Nephron progenitor cell (in vitro differentiated cells): Measurements from ENCODE around the gene CSNK1D.

ENCODE experiments used
- DNase-seq: peaks from one replicate; pipeline ENCODE4 v3.0.0; 2021
- H3K27ac Mint-ChIP-seq: 2 replicates; pipeline ENCODE4 v1.8.0; 2021; ENCODE audit warnings: mild to moderate bottlenecking, moderate library complexity, mixed read lengths
- H3K27me3 Mint-ChIP-seq: 2 replicates; pipeline ENCODE4 v1.8.0; 2021; ENCODE audit warnings: mild to moderate bottlenecking, low read depth, mixed read lengths; ENCODE audit not compliant: poor library complexity
- H3K36me3 Mint-ChIP-seq: 2 replicates; pipeline ENCODE4 v1.8.0; 2021; ENCODE audit warnings: low read depth, mixed read lengths
- H3K4me1 Mint-ChIP-seq: 2 replicates; pipeline ENCODE4 v1.8.0; 2021; ENCODE audit warnings: mixed read lengths
- H3K4me3 Mint-ChIP-seq: 2 replicates; pipeline ENCODE4 v1.8.0; 2021; ENCODE audit warnings: mild to moderate bottlenecking, moderate library complexity, mixed read lengths
- H3K9me3 Mint-ChIP-seq: 2 replicates; pipeline ENCODE4 v1.8.0; 2021; ENCODE audit warnings: mild to moderate bottlenecking, moderate library complexity, mixed read lengths
- TF ChIP-seq, protein P1 (sequence below): fragments of 200-600 bp; sonication (generic); IDR thresholded peaks from 2 replicates; pipeline ENCODE4 v1.5.0; 2021; ENCODE audit warnings: antibody characterized with exemption

CSNK1D gene

DNA sequence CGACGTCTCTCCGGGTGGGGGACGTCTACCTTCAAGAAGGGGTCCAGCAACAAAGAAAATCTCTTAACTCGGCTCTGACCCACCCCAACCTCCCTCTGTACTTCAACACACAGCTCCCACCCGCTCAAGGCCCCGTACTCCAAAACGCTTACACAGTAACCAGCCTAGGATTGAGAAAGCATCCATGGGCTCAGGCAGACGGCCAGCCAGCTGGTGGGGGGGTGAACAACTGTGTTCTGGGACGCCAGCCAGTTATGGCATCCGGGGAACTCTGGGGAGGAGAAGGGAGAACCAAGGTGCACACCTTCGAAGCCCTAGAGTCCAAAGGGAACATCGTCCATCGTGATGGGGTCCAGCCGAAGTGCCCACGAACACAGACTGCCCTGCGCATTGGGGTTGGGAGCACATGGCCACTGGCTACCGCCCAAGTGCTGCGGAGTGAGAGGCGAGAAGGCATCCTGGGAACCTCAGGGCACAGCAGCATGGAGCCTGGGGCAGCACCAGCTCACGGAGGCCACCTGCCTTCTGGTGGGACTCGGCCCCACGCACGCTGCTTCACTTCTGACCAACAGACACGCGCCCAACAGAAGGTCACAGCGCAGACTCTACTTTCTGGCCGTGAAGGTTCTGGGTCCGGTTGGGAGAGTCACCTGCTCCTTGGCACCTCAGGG lies 30.4 kb downstream of the CSNK1D start:
- DNase-seq, result no peak
- H3K9me3 Mint-ChIP-seq, result no peaks in the 10 kb centered on the region
- peaks cover 61% of the 10 kb centered on the region for H3K4me1 Mint-ChIP-seq
- H3K4me3 Mint-ChIP-seq, result no peak overlapping the region
- peaks cover 50% of the 10 kb centered on the region for H3K36me3 Mint-ChIP-seq
- H3K27me3 Mint-ChIP-seq, result no peaks in the 10 kb centered on the region
- peak overlapping the region; percentile 76 for H3K27ac Mint-ChIP-seq
- TF ChIP-seq, protein P1, sequence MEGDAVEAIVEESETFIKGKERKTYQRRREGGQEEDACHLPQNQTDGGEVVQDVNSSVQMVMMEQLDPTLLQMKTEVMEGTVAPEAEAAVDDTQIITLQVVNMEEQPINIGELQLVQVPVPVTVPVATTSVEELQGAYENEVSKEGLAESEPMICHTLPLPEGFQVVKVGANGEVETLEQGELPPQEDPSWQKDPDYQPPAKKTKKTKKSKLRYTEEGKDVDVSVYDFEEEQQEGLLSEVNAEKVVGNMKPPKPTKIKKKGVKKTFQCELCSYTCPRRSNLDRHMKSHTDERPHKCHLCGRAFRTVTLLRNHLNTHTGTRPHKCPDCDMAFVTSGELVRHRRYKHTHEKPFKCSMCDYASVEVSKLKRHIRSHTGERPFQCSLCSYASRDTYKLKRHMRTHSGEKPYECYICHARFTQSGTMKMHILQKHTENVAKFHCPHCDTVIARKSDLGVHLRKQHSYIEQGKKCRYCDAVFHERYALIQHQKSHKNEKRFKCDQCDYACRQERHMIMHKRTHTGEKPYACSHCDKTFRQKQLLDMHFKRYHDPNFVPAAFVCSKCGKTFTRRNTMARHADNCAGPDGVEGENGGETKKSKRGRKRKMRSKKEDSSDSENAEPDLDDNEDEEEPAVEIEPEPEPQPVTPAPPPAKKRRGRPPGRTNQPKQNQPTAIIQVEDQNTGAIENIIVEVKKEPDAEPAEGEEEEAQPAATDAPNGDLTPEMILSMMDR, result no peak

DNA sequence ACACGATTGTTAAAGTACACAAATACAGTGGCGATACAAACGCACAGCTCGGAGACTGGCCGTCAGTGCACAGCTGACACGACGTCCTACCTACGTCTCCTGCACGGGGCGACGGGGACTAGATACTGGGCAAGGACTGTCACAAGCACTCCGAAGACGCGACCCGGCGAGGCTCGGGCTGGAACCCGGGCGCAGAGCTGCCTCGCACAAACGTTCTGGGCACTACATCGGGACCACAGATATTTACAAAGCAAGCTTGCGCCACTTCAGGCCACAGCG lies 30.9 kb downstream of the CSNK1D start:
- TF ChIP-seq, protein P1, result no peak
- DNase-seq, result no peak
- H3K36me3 Mint-ChIP-seq, result peaks cover 45% of the 10 kb centered on the region
- H3K9me3 Mint-ChIP-seq, result no peaks in the 10 kb centered on the region
- H3K27me3 Mint-ChIP-seq, result no peaks in the 10 kb centered on the region
- peak overlapping the region; percentile 76 for H3K27ac Mint-ChIP-seq
- H3K4me1 Mint-ChIP-seq, result peaks cover 61% of the 10 kb centered on the region
- no peak overlapping the region for H3K4me3 Mint-ChIP-seq

DNA sequence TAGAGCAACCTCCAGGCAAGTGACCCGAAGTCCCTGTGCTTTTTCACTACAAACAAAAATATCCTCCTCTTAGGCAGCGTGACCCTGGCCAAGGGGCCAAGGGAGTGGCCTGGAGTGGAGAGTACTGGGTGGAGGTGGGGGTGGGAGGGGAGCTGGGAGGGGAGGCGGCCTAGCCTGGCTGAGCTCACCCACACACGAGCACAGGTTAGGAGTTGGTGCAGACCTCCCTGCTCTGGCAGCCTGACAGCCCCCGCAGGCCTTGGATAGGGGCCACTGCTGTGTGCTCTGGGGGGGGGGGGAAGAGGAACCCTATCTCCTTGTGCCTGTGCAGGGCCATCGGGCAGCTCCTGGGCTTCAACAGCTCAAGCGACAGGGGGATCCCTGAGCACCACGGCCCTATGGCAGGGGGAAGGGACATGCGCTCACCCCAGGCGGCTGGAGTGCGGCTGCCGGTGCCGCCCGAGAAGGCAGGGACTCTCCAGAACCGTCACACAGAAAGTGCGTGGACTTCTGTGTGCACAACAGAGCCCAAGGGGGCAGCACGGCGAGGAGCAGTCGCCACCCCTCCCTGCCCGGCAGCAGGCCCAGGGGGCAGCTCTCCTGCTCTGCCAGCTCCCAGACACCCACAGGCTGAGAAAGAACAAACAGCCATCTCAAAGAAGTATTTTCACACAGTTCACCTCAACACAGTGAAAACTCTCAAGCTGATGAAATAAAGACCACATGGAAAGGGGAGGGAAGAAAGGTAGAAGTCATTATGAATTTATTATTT lies 31.4 kb downstream of the CSNK1D start:
- H3K27me3 Mint-ChIP-seq, result no peaks in the 10 kb centered on the region
- peaks cover 43% of the 10 kb centered on the region for H3K36me3 Mint-ChIP-seq
- H3K27ac Mint-ChIP-seq, result peak overlapping the region; percentile 76
- no peaks in the 10 kb centered on the region for H3K9me3 Mint-ChIP-seq
- DNase-seq, result no peak
- TF ChIP-seq, protein P1, result no peak
- peaks cover 61% of the 10 kb centered on the region for H3K4me1 Mint-ChIP-seq
- H3K4me3 Mint-ChIP-seq, result no peak overlapping the region

DNA sequence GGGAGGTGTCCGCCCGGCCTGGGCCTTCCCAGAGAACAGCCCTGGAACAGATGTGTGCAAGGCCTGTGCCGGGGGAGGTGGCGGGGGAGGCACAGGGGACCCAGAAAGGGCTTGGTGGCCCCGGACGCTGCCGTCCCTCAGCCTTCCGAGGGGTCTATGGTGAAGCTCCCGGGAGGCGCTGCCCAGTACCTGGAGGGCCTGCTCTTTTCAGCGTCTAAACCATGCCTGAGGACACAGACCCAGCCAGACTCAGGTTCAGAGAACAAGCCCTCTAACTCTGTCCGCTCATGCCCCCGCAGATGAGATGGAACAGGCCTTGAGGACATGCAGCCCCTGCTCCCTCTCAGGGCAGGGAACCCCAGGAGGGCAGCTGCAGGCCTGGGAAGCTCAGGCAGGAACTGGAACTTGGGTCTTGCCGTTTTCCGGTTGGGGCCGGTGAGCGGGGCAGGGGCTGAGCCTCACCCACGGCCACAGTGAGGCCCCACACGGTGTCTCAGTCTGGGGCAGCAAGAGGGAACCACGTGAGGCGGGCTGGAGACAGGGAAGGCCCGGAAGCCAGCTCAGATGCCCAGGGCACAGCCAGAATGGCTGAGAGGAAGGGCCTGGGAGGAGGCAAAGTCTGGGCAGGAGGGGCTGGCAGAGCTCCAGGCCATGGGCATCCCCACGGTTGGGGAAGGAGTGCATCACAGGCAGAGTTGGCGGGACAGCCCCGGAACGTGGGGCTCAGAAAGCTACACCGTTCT lies 32.1 kb downstream of the CSNK1D start:
- Mint-ChIP-seq H3K36me3 (peaks cover 40% of the 10 kb centered on the region), H3K27me3 (no peaks in the 10 kb centered on the region), H3K9me3 (no peaks in the 10 kb centered on the region), H3K4me3 (no peak overlapping the region), H3K27ac (peak overlapping the region; percentile 88), H3K4me1 (peaks cover 63% of the 10 kb centered on the region)
- no peak for DNase-seq
- TF ChIP-seq, protein P1, result no peak

DNA sequence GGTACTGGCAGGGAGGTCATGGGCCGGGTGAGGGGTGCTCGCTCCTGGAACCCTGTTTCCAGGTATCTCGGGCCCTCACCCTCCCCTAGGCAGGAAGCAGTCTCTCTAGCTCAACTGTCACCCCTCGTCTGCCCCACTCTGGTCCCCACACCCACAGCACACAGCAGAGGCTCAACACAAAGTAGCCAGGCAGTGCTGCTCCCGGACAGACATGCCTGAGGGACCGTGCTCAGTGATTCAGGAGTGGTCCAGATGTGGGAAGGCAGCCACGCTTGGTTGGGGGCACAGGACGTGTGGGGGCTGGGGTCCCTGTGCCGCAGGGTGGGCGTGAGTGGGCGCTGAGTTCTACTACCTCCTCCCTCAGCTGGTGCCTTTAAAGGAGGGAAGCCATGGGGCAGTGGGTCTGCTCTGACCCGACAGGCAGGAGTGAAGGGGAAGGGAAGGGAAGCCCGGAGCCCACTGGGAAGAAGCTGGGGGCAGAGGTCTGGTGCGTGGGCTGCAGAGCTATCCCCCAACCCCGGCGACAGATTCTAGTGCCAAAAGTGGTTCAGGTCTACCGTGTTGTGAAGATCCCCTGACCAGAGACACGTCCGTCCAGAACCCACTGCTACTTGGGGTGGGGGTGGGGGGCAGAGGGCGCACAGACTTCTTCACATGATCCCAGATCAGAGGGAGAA lies 32.9 kb downstream of the CSNK1D start:
- H3K9me3 Mint-ChIP-seq, result no peaks in the 10 kb centered on the region
- H3K27ac Mint-ChIP-seq, result peak overlapping the region; percentile 88
- peaks cover 36% of the 10 kb centered on the region for H3K36me3 Mint-ChIP-seq
- H3K4me1 Mint-ChIP-seq, result peaks cover 70% of the 10 kb centered on the region
- DNase-seq, result no peak
- TF ChIP-seq, protein P1, result no peak
- no peaks in the 10 kb centered on the region for H3K27me3 Mint-ChIP-seq
- H3K4me3 Mint-ChIP-seq, result peak overlapping the region; percentile 20
